HG03039 (cell line): ENCODE measurements around the gene NRG2.

Experiments used
- ATAC-seq: cut with Tn5 transposase; IDR thresholded peaks from one replicate; pipeline ENCODE4 v1.9.1; 2021; ENCODE audit warnings: mild to moderate bottlenecking, moderate library complexity; ENCODE audit not compliant: unreplicated experiment

NRG2 gene

DNA sequence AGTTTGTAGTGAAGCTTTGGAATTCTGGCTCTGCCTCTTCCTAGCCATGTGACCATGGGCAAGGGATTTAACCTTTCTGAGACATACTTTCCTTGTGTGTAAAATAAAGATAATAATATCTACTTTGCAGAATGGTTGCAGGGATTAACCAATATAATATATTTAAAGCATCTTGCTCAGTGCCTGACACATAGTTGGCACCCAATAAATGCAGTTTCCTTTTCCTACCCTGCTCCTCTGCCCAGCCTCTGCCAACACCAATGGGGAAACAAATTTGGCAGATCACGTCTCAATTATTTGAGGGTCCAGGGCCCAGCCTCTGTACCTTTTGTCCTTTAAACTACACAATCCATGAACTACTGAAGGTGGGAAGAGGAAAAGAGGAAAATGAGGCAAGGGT, 91.1 kb downstream of the NRG2 start:
- no peak for ATAC-seq

DNA sequence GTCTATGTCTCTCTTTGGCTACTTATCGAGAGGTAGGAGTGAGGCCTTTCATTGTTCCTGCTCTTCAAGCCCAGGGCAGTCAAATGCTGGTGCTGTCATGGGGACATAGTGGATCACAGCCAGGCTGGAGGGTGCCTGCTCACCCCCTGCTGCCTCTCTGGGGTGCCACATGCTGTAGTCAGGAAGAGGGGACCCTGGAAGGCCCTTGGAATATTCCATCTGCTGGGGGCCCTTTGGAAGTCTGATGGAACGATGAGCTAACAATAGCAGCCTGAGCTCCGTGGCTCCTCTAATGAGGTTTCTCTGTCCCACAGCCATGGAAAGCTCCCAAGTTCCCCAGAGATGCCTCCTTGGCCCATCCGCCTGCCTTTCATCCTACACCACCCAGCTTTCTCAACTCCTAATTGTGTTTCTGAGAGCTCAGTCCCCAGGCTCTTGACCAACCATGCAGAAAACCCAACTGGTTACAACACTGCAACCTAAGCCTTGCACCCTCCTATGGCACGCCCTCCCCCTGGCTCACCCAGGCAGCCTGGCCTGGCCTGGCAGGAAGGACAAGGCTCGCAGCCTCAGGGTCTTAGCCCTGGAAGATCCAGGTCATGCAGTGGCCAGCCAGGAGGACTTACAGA, 91.7 kb downstream of the NRG2 start:
- ATAC-seq, result no peak

DNA sequence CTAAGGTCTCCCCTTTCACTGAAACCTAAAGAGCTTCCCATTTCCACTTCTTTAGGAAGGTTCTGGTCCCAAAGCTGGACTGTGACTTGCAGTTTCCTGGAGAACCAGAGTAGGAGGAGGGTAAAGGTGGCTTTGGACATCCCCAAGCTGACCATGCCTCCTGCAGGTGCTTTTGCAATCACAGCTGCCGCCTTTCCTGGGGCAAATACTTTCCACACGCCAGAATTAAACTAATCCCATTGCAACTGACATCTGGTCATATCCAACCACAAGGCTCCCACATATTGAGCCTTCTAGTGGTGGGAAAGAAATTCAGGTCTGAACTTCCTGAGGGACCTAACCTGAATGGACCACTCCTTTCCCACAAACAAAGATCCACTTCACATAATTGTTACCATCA, 92.7 kb downstream of the NRG2 start:
- ATAC-seq, result no peak

DNA sequence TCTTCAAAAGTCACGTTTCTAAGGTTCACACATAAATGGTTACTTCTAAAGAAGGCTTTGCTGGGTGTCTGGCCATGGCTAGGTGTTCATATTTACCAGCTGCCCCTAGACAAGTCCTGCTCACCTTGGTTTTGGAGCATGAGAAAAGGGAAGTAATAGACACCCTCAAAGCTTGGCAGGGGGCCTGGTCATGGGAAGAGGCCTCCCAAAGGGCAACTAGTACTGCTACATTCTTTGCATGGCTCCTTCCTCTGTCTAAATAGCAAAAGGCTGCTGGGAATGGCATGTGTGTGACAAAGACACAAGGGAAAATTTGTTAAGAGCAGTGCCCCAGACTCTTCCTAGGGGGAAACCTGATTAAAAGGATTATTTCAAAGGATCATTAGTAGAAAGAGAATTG, 93.4 kb downstream of the NRG2 start:
- no peak for ATAC-seq

DNA sequence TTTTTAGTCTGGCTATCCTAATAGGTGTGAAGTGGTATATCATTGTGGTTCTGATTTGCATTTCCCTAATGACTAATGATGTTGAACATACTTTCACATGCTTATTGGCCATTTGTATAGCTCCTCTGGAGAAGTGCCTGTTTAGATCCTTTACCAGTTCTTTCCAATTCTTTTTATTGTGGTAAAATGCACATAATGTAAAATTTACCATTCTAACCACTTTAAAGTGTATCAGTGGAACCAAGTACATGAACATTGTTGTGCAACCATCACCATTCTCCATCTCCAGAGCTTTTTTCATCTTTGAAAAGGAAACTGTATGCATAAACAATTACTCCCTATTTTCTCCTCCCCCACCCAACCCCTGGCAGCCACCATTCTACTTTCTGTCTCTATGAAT, 95.4 kb downstream of the NRG2 start:
- no peak for ATAC-seq

DNA sequence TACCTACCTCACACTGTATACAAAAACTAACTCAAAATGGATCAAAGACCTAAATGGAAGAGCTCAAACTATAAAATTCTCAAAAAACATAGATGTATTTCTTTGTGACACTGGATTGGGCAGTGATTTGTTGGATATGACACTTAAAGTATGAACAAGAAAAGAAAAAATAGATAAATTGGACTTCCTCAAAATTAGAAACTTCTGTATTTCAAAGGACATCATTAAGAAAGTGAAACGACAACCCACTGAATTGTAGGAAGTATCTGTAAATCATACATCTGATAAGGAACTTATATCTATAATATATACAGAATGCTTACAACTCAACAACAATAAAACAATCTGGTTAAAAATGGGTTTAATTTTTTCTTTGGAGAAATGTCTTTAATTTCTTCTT, 96.7 kb downstream of the NRG2 start:
- ATAC-seq, result no peak

DNA sequence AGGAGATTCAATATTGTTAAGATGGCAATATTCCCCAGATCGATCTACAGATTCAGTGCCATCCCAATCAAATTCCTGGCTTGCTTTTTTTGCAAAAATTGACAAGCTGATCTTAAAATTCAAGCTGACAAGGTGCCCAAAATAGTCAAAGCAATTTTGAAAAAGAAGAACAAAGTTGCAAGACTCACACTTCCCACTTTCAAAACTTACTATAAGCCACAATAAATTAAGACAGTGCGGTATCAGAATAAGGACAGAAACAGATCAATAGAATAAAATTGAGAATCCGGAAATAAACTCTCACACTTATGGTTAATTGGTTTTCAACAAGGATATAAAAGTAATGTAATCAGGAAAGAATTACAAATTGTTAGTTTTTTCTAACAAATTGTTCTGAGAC, 97.1 kb downstream of the NRG2 start:
- ATAC-seq, result no peak

DNA sequence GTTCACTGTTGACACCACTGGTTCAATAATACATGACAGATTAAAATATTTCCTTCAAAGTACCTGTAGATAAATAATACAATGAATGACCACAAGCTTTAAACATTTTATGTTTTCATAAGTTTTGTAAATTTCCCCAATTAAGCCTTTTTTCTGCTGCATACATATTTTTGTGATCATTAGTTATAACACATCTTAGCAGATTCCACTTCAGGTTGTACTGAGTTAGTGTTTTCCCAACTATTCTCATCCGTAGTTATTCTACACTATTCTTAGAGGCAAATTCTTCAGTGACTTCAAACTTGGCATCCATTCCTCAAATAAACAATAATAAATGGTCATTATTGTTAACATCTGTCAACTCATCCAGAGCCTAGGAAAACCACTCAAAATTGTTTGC, 100.9 kb downstream of the NRG2 start:
- ATAC-seq, result no peak

DNA sequence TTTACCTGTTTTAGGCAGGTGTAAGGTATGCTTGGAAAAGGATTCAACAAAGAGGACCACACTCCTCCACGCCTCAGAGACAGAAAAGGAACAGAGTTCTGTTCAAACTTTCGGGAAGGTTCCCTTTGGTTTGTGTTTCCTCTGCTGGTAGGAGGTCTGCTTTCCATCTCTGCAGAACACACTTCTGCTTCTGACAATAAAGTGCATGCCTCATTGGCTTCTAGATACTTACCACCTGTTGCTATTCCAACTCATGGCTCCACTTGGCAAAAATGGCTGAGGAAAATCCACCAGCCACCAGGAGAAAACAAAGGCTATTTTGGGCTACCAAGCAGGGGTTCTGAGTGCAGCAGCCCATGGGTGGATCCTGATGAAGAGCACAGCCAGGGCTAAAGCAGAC, 112.7 kb downstream of the NRG2 start:
- no peak for ATAC-seq

DNA sequence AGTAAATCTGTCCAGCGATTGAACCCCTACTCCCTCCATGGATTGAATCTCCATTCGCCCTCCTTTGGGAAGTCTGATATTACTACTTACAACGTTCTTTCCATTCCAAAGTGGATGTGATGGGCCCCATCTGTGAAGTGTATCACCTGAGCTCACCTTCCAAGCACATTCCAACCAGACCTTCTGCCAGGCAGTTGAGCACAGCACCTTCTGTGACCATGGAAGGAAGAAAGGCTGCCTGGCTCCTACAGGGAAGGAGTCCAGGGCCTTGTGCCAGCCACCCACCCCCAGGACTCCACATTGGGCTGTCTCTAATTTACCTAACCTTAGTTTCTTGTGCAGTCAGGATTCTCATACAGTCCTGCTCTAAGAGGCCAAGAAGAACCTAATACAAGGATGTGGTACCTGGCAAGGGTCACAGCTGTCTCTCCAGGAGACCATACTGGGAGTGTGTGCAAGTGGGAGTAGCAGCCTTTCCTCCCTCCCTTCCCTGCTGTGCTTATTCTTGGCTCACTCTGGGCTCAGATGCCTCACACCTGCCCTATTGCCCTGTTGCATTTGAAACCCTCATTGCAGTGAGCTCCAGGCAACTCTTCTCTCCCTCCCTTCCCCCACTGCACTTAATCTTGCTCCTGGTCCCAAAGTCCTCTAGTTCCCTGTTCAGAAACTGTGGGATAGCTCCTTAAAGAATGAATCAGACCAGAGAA, 116.1 kb downstream of the NRG2 start:
- ATAC-seq, result no peak

DNA sequence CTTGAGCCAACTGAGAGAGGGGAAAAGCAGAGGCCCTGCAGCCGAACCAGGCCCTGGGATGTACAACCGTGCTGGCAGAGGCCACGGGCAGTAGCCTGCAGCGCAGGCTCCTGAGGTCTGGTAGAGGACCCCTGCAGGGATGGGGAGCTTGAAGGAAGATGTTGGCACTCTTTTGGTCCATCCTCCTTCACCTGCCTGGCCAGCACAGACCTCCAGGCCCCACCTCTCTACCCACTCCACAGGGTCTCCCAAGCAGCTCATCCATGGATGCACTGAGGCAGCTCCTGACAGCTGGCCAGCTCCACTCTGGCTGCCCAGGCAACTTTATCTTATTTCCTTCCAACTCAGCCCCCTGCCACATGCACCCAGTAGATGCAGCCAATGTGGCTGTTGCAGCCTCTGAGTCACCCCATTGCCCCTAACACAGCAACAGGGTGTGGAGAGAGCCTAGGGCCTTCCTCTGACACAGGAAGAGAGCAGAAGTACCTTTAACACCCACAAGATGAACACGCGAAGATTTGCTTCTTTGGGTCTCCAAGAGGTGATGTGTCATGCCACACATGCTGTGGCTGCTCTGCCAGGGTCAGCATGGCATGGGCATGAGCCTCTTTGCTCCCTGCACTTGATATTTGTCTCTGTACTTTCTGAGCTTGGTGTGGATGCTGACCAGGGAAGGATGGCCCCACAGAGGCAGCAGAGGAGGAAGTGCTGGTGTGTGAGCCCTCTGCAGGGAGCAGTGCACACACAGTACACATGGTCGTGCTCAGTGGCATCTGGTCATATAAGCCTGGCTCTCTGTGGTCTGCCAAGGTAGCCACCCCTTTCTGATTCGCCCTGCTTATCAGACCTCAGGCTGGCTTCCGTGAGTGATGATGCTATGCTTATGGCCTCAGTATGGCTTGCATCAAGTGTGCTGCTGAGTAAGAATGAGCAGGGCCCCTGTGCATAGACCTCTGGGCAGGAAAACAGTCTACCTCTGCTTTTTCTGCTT, 117.2 kb downstream of the NRG2 start:
- ATAC-seq, result no peak

DNA sequence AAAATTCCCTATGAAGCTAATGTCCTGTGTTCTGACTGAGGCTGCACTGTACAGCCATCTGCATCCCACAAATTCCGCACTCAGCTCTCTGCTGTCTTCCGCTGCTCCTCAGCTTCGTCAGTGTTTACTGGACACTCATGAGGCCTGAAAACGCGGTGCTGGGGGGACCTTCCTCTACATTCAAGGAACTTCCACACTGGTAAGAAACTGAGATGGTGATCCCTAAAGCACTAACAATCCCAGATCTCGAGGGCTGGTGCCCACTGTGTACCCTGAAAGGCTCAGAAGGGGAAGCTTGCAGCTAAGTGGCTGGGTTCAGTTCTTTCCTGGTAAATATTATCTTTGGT, 117.9 kb downstream of the NRG2 start:
- ATAC-seq, result no peak

DNA sequence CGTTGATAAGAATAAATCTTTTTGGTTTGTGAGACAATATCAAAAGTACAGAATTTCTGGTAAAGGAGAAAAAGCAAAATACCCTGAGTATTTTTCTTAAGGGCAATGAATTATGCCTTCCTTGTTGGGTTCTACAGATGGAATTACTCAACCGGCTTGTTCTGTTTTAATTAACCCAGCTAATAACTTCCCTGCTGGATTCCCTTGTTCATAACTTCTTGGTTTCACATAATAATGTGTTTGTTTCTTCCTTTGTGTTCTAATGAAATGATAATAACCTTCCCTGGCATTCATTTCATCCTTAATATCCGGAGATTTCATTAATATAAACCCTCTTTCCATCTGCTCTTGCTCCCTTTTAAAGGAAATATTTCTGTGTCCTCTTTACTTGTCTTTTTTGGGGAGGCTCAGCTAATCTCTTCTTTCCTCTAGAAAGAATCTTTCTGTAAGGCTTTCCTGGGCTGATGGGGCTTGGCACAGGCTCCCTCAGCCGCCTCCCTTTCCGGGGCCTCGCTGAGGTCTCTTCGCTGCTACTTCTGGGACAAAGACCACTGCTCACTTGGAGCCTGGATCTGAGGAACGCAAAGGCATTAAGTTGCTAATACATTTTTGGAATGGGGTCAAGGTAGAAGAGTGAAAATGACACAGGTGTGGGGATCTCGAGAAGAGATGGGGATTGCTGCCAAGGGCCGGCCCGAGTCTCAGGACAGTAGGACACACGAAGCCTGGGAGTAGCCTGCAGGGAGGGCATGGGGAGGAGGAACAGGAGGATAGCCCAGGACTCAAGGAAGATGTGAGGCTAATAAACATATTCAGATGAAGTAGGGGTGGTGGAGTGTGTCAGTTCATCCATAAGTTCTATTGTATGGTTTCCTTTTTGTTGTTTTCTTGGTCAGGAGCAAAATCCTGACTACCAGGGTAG, 118.5 kb downstream of the NRG2 start:
- no peak for ATAC-seq

DNA sequence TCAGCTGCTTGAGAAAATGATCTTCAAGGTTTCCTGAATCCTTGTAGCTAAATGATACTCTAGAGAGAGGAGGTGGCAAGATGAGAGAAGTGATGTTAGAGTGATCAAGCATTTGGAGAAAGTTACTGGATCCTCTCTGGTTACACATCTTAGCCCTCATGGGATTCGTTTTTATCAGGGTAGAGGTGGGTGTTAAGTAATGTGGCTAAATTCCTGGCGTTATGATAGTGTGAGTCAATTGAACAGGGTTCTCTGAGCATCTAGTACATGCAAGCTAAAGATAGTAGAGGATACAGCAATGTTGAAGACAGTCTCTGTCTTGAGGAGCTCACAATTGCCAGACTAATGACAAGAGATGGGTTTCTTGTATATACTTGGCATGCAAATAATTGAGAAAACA, 123.8 kb downstream of the NRG2 start:
- ATAC-seq, result no peak

DNA sequence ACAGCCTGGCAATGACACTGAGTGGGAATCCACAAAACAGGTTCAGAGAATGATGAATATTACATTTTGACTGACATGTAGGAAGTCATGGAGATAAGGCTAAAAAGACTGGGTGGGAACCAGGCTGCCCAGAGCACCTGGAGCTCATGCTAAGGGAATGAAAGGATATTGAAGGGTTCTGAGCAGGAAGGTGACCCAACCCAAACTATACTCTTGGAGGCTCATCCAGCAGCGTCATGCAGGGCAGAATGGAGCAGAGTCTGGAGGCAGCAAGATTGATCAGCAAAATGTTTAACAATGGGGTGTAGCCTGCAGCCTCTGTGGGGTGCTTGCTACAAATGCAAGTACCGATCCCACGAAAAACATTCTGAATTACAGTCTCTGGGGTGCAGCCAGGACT, 127.3 kb downstream of the NRG2 start:
- ATAC-seq, result no peak

DNA sequence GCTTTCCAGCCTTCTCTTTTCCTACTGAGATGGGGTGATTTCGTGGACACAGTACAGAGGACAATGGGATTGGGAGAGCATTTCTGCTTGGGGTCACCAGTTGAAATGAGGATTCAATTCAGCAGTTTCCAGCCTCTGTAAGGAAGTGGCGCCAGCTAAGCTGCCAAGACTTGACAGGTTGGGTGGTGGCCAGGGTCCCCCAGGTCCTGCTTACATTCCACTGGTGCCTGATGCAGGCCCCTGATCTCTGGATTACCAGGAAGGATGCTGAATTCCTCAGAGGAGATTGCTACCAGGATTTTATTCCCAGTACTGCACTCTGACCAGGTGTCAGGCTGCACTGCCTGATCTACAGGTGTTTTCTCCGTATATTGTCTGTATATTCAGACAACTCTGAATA, 127.8 kb downstream of the NRG2 start:
- no peak for ATAC-seq

DNA sequence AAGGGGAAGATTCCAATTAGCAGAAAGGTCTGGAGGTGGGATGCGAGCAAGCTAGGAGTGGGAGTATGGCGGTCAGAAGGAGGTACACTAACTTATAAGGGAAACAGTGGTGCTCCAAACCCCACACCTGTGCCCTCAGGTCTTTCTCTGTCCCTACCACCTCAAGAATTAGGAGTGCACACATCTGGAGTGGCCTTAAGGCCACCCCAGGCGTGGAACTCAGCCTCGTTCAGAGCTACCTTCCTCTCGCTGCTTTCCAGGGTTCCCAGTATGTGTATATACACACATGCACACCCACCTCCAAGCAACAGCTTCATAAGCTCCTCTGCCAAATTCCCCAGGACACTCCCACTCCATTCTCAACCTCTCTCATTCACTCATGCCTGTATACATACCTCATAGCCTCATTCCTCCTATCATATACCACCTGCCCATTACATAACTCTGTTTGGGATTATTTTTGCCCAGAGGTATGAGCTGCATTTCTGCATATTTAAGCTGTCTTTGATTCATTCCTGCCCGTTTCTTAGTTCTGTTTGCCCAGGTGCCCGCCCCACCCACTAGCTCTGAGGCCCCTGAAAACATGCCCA, 128.8 kb downstream of the NRG2 start:
- no peak for ATAC-seq

DNA sequence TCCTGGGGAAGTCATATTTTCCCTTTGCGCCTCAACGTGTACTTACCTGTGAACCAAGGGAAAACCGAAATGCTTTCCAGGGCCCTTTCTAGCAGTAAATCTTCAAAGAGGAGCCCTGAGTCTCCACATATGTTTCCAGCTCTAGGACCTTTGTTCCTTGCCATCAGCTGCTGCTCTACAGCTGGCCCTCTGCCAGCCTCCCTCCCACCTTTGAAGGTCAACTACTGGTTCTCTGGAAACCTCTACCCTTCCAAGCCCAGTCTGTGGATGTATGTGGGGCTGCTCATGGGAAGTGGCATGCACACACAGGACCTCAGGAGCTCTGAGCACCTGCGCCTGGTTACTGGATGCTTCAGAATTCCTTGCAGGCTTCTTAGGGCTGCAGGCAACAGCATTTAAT, 130.3 kb downstream of the NRG2 start:
- ATAC-seq, result no peak

DNA sequence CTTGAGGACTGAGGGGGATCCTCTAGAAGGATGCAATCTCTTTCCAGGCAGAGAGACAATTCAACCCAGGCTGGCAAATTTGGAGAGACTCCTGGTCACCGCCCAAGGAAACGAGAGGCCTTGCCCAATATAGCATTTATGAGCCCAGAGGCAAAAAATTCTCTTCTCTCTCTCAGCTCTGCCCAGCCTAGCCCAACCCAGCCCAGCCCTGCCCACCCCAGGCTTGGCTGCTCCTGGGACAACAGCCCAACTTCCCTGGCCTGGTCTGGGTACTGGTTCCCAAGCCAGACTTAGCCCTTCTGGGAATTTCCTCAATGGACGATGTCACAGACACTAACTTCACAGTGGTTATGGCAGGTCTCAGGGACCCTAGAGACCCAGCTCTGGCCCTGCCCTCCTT, 130.9 kb downstream of the NRG2 start:
- ATAC-seq, result no peak

DNA sequence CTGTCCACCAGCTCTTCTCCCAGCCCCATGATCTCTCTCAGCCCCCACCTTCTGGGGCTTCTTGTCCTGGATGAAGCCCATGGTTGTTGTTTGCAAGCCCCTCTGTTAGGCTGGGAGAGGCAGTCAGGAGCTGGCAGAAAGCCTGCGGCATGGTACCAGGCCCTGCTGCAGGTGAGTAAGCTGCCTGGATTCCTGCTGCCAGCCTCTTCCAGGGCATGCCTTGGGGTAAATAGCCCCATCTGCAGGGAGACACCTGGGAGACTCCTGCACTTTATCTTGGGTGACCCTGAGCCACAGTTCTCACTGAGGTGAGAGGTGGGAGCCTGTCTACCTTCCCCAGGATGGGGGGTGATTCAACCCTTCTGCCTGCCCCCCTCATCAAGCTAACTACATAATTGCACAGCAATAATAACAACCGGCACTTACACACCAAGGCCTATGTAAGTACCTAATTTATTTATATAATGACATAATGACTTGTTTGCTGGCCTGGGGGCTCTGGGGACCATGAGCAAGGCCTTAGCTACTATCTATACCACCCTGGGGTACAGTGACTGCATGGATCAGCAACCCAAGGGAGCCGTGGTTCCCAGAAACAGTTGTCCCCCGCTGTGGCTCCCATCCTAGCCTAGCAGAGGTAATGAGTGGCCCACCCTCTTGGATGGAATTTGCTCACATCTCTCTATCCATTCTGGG, 131.5 kb downstream of the NRG2 start:
- no peak for ATAC-seq
